GM18951 (cell line): Measurements from ENCODE around the gene PTPRT.

Experiments
- POLR2A ChIP-seq: IDR thresholded peaks from 4 replicates; pipeline ENCODE4 v1.6.1; 2011; ENCODE audit warnings: mild to moderate bottlenecking; ENCODE audit not compliant: insufficient read length, insufficient read depth; ENCODE audit errors: extremely low read depth
- in situ Hi-C: fragments of 300-500 bp; cut with MboI; formaldehyde crosslinking; loops from one replicate; pipeline ENCODE4 v1.12.0; 2022; ENCODE audit warnings: low sequenced_read_pairs, mixed read lengths, inconsistent platforms; ENCODE audit not compliant: unreplicated experiment

Gene PTPRT

DNA sequence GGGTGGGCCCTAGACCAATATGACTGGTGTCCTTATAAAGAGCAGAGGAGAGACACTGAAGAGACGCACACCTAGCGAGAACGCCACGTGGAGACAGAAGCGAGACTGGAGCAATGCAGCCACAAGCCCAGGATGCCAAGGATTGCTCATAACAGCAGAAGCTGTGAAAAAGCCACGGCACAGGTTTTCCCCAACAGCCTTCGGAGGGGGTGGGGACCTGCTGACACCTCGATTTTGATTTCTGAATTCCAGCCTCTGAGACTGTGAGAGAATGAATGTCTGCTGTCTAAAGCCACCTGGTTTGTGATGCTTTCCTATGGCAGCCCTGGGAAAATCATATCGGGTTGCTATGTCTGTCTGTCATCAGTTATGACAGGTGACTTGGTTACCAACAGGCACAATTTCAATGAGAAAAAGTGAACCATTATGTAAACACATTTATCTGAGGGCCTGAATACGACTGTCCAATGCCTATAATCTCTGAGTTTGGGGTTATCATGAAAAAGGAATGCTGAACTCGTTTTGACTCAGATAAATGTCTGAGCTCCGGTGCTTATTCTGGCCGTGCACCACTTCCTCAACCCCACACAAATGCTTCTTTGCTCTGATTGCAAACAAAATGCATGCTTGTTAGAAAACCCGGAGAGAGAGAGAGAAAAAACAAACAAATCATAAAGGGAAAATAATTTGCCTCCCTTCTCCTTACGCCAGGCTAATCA, 769.7 kb downstream of the PTPRT start:
- in situ Hi-C loops, result no loop called here
- TF ChIP-seq POLR2A, result no peak

DNA sequence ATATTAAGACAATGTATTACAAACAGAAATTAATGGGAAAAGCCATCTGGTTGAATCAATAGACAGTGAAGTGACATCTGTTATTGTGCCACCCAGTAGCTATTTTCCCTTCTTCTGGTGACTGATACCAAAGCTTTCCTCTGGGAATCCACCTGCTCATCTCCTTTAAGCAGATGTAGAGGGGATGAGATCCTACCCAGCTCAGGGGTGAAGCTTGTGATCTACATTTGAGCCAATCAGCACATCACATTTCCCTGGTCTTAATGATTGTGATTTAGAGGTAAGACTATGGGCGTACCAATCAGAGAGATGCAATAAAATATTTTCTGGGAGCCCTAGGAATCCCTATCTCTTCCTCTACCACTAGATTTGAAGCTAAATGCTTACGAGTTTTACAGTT, 782.9 kb downstream of the PTPRT start:
- TF ChIP-seq POLR2A, result no peak
- in situ Hi-C loops, result no loop called here

GRCh38 chr20:42402455-42402854, 787.3 kb downstream of the PTPRT start:
- TF ChIP-seq POLR2A, result no peak
- in situ Hi-C loops, result no loop called here

DNA sequence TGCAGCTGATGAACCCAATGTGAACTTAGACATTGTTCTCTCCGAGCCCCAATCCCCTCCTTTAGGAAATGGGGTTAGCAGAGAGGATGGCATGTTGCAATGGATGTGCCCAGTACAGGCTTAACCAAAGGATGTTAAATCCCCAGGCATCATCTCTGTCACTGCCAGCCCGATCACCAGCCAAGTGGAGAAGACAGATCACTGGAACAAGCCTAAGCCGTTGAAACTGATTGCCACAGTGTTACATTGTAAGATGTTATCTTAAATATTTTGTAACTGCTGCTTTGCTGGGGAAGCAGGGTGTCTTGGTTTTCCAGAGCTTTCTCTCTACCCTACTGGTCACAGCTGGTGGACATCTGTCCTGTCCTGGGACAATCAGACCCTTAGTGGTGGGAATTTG, 788.1 kb downstream of the PTPRT start:
- in situ Hi-C loops, result no loop called here
- no peak for TF ChIP-seq POLR2A

DNA sequence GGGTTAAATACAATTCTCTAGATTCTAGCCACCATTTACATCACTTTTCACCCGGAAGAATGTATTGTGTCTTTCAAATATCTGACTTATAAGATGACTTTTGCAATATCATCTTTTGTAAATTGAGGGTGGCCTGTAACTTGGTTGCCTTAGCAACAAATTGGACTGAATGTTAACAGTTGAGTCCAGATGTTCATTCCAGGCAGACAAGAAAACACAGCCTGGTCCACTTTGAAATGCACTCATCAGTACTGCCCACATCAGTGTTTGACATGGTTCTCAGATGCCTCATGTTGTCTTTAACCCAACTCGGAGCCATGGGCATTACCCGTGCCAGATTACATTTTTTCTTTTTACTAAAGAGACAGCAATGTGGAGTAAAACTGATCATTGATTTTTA, 789.9 kb downstream of the PTPRT start:
- in situ Hi-C loops, result no loop called here
- no peak for TF ChIP-seq POLR2A

DNA sequence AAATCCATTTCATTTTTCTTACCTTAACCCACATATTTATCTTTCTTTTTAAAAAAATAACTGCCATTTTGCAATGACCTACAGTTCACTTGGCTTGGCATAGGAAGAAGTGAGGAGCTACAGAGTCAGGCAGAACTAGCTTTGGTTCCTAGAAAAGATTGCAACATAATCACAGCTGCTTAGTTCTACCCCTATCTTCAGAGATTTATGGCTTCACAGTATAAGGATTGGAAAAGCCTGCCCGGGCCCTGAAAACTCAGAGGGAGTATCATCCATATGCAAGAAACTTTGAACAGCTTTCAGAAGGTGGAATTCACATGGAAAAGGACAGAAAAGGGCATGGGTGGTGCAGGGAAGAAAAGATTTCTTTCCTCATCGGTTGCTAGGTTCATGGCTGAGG, 797.3 kb downstream of the PTPRT start:
- no peak for TF ChIP-seq POLR2A
- in situ Hi-C loops, result no loop called here

GRCh38 chr20:42391807-42392206, 797.9 kb downstream of the PTPRT start:
- in situ Hi-C loops, result no loop called here
- no peak for TF ChIP-seq POLR2A

DNA sequence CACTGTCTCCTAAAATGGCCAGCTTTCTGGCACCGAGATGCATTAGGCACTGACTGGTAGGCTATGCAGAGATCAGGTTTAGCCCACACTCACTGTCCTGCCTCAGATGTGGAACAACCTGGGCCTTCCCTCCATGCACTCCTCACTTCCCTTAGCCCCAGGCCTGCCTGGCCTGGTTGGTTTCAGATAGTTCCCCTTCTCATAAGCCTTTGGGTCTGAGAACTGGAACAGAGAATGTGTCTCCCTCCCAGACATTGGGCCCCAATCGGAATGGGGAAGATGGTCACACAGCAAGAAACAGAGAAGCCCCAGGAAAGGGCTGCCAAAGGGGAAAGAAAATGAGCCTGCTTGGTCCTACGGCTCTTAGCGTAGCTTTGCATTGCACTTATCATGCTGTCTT, 809.4 kb downstream of the PTPRT start:
- in situ Hi-C loops, result no loop called here
- no peak for TF ChIP-seq POLR2A

DNA sequence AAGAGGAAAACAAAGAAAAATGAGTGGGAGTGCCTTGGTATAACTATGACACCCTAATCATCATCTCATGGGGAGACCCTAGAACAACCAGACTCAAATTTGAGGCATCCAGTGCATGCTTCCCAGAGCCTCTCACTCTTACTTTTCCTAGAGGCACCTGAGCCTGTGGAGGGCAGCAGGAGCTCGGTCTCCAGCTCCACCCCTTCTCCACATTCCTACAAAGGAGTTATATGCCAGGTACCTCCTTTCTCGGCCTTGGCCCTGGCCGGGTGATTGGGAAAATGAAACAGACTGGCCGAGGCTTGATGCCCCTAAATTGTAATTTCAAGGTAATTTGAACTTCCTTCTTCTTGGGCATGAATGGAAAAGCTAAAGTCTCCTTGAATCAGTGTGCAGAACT, 810.3 kb downstream of the PTPRT start:
- in situ Hi-C loops, result no loop called here
- TF ChIP-seq POLR2A, result no peak

DNA sequence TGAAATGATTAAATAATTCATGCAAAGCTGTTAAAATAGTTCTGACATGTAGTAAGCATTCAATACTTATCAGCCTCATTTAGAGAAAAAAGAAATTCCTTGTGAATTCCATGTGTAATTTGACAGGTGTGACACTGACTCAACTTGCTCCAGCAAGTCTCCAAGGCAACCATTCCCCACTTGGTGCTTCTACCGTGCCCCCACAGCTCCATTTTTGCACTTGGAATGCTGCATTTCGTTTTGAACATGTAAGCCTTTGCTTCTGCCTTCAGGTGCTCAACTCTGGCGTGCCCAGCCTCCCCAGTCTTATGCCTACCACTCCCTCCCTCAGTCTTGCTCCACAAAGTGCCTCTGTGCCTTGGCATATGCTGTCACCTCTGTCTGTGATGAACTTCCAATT, 810.9 kb downstream of the PTPRT start:
- in situ Hi-C loops, result no loop called here
- TF ChIP-seq POLR2A, result no peak

DNA sequence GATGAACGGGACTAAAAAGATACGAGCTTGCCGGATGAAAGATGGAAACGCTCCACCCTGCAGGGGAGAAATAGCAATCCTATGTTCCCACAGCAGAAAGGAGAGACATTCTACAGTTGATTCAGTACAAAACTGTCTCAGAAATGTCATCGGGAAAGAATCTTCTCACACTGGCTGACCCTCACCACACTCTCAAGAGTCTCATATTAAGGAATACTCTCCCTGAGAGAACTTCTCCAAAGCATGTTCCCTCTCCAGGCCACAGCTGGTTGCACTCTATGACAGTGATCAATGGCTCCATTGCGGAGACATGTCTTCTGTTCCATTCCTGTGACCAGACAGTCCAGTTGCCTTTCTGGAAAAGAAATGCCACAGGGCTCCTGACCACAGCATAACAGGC, 813.6 kb downstream of the PTPRT start:
- in situ Hi-C loops, result no loop called here
- no peak for TF ChIP-seq POLR2A

DNA sequence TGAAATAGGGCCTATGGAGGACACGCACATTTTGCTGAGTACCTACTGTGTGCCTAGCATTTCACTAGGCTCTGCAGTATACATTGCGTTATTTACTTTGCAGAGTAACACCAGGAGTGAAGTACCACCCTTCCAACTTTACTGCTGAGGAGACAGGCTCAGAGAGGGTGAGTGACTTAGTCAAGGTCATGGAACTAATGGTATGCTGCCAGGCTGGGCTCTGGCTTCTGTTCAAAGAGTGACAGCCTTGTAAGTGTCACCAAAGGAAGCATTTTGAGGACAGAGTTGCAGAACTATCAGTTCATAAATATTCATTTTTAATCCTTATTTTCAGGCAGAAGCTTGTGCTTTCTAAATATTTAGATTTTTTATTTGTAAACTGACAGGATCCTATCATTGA, 816.7 kb downstream of the PTPRT start:
- in situ Hi-C loops, result no loop called here
- no peak for TF ChIP-seq POLR2A

- in situ Hi-C loops, result no loop called here
- TF ChIP-seq POLR2A, result no peak
These were observed 819.6 kb downstream of the PTPRT start for GRCh38 chr20:42370075-42370474.

DNA sequence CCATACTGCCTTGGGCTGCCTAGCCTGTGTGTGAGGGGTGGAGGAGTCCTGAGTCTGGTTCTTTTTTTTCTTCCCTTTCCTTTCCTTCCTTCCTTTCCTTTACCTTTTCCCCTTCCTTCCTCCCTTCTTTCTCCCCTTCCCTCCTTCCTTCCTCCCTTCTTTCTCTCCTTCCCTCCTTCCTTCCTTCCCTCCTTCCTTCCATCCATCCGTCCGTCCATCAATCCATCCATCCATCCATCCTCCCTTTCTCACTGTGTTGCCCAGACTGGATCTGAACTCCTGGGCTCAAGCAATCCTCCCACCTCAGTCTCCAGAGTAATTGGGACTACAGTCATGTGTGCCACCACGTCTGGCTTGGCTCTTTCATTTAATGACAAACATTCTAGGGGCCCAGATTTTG, 820.8 kb downstream of the PTPRT start:
- in situ Hi-C loops, result no loop called here
- no peak for TF ChIP-seq POLR2A

DNA sequence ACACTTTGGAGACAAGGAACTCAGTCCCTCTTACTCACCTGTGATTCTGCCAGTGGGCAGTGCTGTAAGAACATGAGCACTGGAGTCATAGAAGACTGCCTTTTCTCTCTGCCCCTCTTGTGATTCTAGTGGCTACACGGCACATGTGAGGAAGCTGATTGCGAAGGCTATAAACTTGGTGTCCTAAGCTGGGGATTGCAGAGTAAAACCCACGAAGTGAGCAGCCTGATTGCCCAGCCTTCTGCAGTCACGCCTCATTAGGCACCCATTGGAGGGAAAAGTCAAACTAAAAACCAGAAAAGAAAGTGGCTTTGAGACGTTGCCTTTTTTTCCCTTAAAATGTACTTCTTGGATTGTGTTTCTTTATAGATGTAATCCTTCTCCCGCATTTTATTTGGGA, 823.1 kb downstream of the PTPRT start:
- in situ Hi-C loops, result no loop called here
- no peak for TF ChIP-seq POLR2A

- in situ Hi-C loops, result no loop called here
- no peak for TF ChIP-seq POLR2A
These were observed 825.3 kb downstream of the PTPRT start for GRCh38 chr20:42364446-42364845.
